T-helper 1 cell (primary cell): Measurements from ENCODE around the gene PACSIN1.

Experiments used
- DNase-seq, 5 donors: peaks; one replicate each; pipeline ENCODE4 v3.0.0-alpha.2; 2012 to 2020

The PACSIN1 gene

DNA sequence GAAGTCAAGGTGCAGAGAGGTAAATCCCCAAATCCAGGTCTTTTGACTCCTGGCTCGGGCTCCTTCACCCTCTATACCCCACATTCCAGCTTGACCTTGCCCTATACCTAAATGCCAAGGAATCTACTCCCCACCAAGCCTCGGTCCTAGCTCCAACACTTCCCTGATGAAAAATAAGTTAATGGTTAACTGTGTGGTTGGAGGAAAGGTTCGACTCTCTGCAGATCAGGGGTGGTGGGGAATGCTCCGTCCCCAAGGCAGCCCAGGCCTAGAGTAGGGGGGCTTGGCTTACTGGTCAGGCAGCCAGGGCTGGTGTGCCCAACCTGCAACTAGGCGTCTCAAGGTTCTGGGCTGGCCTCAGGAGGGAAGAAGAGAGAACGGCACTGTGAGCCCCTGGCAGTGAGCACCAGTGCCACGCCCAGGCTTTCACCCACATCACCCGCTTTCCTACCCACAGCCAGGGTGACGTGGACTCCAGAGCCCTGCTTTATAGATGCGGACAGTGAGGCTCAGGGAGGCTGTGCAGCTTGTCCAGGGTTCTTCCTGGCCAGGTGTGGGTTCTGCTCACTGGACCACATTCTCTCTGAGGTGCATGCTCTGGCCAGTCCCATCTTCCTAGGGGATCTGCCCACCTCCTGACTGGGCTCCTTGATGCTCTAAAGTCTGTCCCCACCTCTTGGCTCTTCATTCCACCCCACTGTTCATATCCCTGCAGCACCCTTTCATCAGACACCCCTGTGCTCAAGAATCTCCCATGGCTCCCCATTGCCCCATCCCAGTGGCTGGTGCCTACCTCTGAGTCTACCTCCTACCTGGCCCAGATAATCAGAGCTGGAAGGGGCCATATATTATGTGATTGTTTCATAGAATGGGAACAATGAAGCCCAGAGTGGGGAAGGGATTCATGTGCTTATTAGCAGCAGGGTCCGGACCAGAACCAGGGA, 82.1 kb downstream of the PACSIN1 start:
- no peak for DNase-seq

DNA sequence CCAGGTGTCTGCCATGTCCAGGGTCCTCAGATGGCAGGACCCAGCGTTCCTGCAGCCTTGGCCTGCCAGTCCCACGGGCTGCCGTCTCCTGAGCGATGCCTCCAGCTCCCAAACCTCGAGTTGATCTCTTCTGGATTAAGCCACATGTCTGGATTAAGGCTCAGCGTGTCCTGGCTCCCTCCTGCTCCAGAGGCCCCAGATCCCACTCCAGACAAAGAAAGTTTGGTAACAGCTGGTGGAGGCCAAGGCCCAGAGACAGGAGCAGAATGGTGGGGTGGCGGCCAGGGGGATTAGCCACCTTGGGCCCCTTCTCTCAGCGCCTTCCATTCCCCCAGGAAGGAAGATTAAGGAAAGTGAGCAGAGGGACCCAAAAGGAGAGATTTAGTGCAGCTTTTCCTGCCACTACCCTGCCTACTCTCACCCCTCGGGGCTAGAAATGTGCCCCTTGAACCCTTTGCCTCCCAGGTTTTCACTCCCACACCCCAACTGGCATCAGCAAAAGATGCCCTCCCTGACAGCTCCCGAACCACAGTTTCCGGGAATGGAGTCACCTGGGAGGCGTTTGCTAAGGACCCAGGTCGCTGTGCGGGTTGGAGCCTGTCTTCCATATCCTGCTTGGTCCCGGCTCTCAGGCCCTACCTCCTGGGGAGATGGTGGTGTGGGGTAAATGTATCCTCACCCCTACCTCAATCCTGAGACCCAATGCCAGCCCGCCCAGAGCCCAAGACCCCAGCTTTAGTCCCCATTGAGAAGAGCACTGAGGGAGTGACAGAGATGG, 83.3 kb downstream of the PACSIN1 start:
- no peak for DNase-seq

DNA sequence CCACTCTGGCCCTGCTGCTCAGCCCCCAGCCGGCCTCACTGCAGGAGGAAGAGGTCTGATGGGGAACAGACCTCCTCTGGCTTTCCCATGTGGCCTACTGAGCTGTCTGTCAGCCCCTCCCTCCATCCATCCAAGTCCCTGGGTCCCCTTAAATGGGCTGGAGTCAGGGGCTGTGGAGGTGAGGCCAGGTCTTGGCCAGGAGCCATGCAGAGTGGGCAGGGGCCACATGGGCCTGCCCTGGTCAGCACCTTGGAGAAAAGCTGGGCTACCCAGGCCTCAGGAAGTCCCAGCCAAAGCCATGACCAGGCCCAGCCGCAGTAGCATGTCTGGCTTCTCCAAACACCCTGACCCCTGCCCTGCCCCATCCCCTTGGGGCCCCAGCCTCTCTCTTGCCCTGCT, 83.9 kb downstream of the PACSIN1 start:
- DNase-seq, result no peak

DNA sequence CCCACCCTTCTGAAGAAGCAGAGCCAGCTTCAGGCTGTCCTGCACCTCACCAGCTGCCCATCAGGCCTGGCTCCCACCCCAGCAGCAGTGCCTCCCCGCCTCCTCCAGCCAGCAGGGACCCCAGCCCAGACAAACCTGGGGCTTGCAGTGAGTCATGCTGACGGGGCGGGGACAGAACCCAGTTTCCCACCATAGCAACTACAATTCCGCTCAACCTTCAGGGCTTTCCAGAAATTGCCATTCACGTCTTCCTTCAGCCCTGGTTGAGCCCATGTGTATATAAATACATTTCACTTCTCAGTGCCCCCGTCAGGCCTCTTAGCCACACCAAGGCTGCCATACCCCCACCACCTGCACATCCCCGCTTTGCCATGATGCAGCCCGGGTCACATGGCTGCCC, 85.8 kb downstream of the PACSIN1 start:
- no peak for DNase-seq

DNA sequence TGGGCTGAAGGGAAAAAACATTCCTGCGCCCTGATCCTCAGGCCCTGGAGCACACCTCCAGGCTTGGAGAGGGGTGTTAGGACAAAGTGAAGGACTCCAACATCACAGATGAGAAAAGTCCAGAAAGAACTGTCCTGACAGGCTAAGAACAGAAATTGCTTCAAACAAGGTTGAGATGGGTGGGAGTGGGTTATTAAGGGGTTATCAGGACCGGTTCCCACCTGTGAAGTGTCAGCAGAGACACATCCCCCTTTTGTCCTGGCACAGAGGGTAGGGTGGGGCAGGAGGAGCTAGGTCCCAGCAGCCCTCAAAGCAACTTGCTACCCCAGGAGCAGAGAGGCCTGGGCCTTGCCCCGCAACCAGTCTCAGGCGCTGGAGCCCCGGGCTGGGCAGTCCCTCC, 86.7 kb downstream of the PACSIN1 start:
- DNase-seq, result no peak

DNA sequence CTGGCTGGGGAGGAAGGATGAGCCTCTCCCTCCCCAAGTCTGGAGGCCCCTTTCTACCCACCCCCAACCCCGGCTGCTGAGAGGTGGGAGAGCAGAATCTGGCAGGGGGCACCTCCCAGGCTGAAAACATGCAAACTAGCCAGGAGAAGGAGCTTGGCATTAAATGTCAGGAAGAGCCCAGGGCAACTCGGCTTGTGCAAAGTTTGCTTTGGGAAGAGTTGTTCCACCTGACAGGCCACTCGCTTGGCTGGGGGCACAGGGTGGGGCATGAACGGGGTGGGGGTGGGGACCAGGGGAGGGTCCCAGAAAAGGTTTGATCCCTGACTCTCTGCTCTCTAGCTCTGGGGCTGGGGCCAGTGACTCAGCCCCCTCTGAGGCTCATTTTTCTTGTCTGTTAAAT, 87.3 kb downstream of the PACSIN1 start:
- no peak for DNase-seq

DNA sequence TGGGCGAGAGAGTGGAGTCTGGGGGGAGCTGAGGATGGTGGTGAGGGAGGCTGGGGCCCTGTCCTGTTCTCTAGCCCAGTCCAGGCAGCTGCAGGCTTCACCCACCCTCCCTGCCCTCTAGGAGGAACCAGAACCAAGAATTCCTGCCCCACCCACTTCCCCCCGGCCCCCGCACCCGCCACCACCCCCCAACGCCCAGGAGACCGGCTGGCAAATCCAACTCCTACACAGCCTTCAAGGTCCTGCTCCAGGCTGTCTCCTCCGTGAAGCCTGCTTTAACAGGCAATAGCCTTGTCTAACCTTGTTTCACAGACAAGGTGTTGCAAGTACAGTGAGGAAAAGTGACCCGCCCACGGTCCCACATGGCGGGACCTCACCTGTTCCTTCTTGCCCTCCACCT, 87.9 kb downstream of the PACSIN1 start:
- no peak for DNase-seq

DNA sequence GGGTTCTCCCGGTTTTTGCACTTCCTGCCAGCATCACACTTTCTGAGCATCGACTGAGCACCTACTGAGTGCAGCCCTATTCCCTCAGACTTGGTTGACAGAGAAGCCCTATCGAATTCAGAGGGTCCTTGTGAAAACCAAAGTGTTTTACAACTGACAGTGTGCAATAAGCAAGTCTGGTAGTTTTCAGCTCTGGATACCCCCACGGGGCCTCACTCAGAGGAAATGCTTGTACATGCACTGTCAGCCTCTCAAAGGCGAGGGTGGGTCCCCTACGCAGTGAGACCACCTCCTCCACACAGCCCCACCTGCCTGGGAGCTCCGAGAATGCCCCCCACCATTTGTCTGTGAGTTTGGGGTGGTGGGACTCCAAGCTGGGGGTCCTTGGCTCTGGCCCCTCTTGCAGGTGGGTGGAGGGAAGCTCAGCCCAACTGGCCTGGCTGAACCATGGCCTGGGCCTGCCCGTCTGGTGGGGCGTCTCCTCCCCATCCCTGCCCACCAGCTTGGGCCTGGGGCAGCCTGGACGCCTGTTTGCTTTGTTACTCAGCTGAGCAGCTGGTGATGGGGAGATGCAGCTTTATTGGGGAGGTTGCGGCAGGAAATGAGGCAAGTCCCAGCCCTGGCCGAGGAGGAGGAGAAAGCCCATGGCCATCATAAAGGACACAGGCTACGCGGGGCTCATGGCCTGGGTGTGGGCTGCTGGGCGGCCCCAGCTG, 88.6 kb downstream of the PACSIN1 start:
- DNase-seq, result no peak

DNA sequence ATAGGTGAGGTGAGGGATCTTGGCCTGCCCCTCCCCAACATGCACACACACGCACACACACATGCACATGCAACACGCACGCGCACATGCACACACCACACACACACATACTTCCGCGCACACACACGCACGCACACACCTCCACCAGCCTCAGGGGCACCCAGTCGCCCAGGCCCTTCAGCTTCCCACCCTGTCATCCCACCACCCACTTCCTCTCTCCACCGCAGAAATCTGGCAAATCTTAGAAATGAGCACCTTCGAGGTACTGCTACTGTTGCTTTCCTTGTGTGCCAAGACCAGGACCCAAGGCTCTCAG, 89.1 kb downstream of the PACSIN1 start:
- no peak for DNase-seq

DNA sequence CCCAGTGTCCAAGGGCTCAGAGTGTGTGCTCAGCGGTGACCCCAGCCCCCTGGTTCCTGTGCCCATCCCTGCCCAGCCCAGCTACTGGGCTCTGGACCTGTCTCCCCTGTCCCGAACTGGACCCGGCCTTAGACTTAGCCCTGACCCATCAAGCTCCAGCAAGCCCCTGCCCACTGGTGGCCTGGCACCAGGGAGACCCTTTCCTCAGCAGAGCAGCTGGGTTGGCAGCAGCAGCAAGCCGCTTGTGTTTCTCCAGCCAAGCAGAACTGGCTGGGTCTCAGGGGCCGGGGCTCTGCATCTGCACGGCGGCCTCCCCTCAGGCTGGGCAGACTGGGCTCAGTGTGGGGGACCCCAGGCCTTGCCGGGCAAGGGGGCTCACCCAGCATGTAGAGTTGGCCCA, 89.5 kb downstream of the PACSIN1 start:
- DNase-seq, result no peak

DNA sequence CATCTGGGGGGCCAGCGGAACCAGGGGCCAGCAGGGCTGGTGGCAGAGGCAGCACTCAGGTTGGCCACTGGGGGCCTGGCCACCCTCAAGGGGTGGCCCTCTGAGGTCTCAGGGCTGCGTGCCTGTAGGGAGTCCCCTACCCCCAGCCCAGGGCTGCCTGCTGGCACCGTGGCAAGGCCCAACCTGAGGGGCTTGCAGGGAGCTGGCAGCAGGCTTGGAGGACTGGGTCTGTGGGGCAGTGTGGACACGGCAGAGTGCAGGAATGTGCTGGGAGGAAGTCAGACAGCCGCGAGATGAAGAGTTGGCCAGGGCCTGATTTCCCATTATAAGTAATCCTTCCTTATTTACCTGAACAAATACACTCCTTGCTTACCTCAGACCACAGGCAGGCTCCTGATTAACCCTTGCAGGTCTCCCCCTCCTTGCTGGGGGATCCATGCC, 90.2 kb downstream of the PACSIN1 start, which contains the start of gene SPDEF:
Gene SPDEF, minus strand, starts transcription at position 299 of the 441 bp plus-strand sequence. CDS start 11,874 bp downstream, outside the sequence.
- no peak for DNase-seq

DNA sequence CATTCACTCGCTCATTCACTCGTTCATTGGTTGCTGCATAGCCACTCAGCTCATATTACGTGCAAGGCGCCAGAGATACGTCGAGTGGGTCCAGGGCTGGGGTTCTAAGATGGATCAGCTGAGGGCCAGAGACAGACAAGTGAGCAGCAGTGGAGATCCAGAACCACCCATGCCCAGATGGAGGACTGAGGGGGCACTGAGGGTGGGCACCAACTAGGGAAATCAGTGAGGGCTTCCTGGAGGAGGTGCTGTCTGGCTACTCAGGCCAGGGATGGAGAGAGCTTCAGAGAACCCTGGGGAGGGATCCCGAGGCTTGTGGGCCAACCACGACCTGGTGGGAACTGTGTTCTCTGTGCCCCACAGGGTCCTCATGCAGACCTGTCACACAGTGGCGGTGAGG, 90.6 kb downstream of the PACSIN1 start:
- no peak for DNase-seq

DNA sequence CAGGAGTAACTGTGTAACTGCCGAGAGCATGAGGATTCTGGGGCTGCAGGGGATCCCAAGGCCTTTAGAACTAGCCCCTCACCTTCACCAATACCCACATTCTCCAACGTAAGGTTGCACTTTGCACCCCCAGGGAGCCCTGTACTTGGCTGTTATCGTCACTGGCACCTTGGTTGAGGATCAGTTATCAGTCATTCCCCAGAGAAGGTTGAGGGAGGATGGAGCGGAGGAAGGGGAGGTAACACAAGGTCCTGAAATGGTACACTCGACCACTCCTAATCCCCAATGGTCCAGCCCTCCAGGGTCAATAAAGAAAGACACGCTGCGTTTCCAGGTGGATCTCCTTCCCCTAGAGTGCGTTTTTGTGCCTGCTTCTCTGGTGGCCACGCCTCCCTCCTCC, 91.4 kb downstream of the PACSIN1 start:
- no peak for DNase-seq

DNA sequence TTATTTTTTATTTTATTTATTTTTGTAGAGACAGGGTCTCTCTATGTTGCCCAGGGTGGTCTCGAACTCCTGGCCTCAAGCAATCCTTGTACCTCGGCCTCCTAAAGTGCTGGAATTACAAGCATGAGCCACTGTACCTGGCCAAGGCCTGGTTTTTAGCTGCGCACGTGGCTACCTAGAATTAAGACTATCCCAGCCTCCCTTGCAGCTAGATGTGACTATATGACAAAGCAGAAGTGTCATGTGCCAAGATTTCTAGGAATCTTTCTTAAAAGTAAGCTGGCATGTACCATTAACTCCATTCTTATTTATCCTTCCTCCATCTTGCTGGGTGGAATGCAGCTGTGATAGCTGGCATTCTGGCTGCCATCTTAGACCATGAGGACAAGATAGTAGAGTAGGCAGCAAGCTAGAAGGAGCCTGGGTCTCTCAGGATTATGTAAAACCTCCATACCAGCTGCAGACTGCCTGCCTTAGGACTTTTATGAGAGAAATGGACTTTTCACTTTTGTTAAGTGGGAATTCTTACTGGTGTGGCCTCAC, 92.4 kb downstream of the PACSIN1 start:
- no peak for DNase-seq

DNA sequence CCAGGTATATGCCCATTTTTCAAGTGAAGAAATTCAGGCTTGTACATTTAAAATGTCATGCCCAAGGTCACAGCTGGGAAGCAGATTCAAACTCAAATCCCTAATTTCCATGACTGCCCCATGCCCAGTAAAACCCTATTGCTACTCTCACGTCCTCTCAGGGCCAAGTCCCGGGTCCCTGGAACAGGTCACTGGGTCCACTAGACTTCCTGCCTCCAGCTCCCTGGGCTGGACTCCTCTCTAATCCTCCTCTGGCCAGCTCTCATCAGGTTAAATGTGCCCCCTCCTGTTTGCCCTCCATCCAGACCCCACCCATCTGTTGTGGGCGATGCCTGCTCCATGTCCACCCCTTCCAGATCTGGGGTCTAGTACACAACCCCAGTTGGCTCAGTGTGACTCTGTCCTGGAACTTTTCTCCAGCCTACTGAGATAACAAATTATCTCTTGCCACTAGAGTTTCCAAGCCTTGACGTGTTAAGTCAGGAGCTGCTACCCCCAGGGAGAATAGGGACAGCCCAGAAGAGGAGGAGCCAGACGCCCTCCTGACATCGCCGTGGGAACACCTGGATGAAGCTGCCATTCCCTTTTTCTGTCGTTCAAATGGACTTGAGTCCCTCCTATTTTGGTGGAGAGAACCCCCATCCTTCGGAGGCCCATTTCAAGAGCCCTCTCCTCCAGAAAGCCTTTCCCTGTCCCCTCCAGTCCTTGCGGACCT, 93.9 kb downstream of the PACSIN1 start:
- no peak for DNase-seq

DNA sequence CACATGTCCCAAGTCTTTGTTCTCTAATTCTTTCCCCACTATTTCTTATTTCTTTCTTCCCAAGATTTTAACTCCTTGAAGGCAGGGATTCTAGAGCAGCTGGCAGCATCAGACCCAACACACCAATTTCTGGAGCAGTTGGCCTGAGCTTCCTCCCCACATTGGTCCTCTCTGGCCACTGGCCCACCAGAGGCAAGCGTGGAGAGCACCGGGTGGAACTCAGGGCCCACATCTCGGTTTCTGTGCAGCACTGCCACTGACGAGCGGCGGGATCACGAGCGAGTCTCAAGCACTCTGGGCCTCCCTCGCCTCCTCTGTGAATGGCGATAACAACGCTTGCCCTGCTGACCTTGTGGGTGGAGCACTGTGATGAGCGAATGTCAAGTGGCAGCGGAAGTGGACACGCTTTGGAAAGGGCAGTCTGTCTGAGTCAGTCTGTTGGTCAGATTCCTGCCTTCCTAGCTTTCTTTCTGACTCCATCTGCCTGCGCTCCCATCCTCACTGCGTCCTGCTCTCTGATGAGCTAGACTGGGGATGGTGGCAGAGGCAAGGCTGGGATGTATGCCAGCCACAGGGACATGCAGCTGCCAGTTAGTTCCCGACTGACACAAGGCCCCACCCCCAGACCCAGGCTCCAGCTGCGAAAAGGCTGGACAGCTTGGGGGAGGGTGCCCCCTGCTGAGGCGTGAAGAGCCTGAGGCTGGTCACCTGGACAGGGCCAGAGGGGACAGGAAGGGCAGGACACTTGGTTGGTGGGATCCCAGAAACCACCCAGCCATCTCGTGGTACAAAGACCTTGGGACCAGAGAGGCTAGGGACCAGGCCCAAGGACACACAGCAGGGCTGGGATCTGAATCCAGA, 94.7 kb downstream of the PACSIN1 start:
- no peak for DNase-seq

DNA sequence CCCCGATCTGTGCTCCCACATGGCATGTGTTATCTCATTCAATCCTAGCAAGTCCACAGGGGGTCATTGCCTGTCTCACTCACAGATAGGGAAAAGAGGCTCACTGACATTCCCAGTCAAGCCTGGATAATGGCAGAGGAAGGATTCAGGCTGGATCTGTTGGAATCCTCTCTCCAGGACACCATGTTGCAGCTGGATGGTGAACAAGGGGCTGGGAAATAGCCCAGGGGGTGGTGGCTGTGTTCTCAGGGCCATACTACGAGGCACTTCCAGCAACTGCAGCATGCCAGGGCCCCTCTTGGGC, 95.3 kb downstream of the PACSIN1 start:
- DNase-seq, result no peak

DNA sequence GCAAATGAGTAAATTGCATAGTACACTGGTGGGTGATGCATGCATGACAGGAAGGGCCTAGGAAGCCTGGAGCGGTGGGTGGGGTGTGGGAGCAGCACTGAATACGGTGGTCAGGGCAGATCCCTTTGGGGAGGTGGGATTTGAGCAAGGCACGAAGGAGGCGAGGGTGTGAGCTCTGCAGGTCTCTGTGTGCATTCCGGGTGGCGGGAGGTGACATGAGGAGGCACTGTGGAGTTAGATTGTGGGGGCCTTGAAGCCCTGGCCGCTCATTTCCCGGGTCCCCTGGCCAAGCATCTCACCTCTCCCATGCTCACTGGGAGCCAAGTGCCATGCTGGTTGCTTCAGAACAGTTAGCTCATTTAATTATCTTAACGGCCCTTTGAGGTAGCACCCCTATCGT, 96.5 kb downstream of the PACSIN1 start:
- no peak for DNase-seq

DNA sequence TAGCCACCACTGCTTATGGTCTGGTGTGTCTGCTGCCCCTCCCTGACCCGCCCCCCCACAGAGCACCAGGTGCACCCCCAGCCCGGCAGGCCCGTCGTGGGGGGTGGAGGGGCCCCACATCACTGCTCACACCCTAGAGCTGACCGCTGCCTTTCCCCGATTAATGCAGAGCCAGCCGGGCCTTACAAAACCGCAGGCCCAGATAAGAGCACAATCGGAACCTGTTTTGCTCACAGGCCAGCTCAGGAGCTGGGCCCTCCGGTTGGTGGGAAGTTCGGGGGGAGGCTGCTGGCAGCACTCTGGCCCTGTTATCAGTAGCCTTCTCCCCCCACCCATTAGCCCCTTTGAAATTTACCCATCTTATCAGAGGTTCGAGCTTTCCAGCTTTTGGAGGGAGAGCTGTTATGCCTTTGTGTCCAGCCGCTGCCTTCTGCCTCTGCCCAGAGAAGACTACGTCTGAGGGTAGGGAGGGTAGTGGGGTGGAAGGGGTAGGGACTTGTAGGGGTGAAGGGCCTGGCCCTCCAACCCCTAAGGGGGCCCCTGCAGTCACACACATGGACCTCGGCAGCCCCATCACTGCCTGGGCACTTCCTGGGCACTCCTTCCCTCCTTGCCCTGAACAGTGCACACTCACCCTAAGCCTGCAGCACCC, 97.1 kb downstream of the PACSIN1 start:
- no peak for DNase-seq

DNA sequence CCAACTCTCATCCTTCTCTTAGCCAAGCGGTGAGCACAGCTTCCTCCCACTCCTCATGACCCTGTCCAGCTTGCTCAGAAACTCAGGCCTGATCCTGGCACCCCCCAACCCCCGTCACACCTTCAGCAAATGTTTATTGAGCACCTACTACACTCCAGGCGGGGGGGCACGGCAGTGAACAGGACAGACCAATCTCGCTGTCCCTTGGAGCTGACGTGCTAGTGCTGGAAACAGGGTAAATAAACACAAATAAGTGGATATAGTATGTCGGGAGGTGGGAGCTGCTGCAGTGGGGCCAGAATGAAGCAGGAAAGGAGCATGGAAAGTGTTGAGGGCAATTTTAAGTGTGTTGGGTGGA, 97.6 kb downstream of the PACSIN1 start:
- DNase-seq, result no peak

DNA sequence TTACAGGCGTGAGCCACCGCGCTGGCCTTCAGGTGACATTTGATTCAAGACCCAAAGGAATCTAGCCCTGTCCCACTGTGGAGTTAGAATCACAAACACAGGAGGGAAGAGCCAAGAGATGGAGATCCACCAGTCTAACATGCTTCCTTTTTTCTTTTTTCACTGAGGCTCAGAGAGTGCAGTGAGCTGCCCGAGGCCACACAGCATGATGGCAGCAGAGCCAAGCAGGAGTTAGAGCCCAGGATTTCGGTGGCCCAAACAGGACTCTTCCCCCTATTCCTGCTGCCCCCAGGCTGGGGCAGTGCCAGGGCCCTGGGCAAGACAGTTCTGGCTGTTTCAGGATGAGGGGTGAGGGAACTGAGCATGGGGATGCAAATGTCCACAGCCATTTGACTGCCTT, 98.3 kb downstream of the PACSIN1 start:
- DNase-seq, result no peak
